HG02981 (cell line): ENCODE measurements around the gene PDE8B.
"Not testable (repeated sequence)": the region's sequence is repeated elsewhere in the genome, so short reads cannot be mapped to it uniquely, and the experiment has no call there.

ENCODE experiments used
- ATAC-seq: cut with Tn5 transposase; IDR thresholded peaks from one replicate; pipeline ENCODE4 v1.9.1; 2021; ENCODE audit warnings: mild to moderate bottlenecking, moderate library complexity; ENCODE audit not compliant: unreplicated experiment

Gene PDE8B

GRCh38 chr5:77427998-77428397, 217.5 kb downstream of the PDE8B start:
- no peak for ATAC-seq

- ATAC-seq: no peak
Observed at GRCh38 chr5:77428526-77428925, 218.0 kb downstream of the PDE8B start.

GRCh38 chr5:77430726-77431125, 220.2 kb downstream of the PDE8B start:
- no peak for ATAC-seq

GRCh38 chr5:77431286-77431685, 220.8 kb downstream of the PDE8B start:
- no peak for ATAC-seq

GRCh38 chr5:77431719-77432118, 221.2 kb downstream of the PDE8B start:
- ATAC-seq: no peak

GRCh38 chr5:77437194-77437593, 226.7 kb downstream of the PDE8B start:
- no peak for ATAC-seq

GRCh38 chr5:77438071-77438470, 227.6 kb downstream of the PDE8B start:
- ATAC-seq: no peak

GRCh38 chr5:77443670-77444069, 233.2 kb downstream of the PDE8B start:
- ATAC-seq: no peak

- ATAC-seq: no peak
Observed at GRCh38 chr5:77444356-77444755, 233.9 kb downstream of the PDE8B start.

- ATAC-seq: no peak
Observed at GRCh38 chr5:77448831-77449230, 238.4 kb downstream of the PDE8B start.

- no peak for ATAC-seq
Observed at GRCh38 chr5:77449277-77449676, 238.8 kb downstream of the PDE8B start.

GRCh38 chr5:77449981-77450380, 239.5 kb downstream of the PDE8B start:
- no peak for ATAC-seq

- ATAC-seq: no peak
Observed at GRCh38 chr5:77452351-77452750, 241.9 kb downstream of the PDE8B start.

- no peak for ATAC-seq
Observed at GRCh38 chr5:77454123-77454522, 243.6 kb downstream of the PDE8B start.

- ATAC-seq: no peak
Observed at GRCh38 chr5:77461287-77461686, 250.8 kb downstream of the PDE8B start.

- ATAC-seq: no peak
Observed at GRCh38 chr5:77463905-77464304, 253.4 kb downstream of the PDE8B start.

GRCh38 chr5:77468875-77469274, 258.4 kb downstream of the PDE8B start:
- ATAC-seq: not testable (repeated sequence)

- ATAC-seq: not testable (repeated sequence)
Observed at GRCh38 chr5:77475041-77475440, 264.6 kb downstream of the PDE8B start.
